ENCODE data around the gene CPED1.

The CPED1 gene

DNA sequence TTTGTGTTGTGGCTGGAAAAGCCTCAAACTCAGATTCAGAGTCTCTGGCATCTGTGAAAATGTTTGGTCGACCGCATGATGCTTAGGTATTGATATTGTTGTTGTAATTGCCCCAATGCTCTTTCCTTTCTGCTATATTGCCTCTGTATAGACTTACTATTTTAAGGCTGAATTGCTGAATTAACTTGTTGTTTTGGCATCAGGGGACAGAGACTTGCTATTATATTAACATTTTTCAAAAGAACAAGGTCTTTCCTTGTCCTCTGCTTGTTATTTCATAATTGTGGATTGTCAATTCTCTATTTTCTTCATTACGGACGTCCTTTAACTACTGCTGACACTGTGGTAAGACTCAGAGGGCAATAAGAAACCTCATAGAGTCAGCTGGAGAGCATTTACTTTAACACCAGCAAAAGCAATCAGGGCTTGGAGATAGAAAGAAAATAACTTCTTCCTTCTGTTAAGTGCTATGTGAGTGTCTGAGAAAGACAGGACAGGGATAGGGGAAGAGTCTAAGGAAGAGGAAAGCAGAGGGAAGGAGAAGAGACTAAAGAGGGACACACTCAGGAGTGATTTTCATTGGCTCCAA, 17.6 kb downstream of the CPED1 start:
- TF ChIP-seq, protein P1, sequence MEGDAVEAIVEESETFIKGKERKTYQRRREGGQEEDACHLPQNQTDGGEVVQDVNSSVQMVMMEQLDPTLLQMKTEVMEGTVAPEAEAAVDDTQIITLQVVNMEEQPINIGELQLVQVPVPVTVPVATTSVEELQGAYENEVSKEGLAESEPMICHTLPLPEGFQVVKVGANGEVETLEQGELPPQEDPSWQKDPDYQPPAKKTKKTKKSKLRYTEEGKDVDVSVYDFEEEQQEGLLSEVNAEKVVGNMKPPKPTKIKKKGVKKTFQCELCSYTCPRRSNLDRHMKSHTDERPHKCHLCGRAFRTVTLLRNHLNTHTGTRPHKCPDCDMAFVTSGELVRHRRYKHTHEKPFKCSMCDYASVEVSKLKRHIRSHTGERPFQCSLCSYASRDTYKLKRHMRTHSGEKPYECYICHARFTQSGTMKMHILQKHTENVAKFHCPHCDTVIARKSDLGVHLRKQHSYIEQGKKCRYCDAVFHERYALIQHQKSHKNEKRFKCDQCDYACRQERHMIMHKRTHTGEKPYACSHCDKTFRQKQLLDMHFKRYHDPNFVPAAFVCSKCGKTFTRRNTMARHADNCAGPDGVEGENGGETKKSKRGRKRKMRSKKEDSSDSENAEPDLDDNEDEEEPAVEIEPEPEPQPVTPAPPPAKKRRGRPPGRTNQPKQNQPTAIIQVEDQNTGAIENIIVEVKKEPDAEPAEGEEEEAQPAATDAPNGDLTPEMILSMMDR (IDR thresholded peaks at IDR 0.05; ENCODE audit: low read depth, low read length), result no peak
- H3K4me3 ChIP-seq (ENCODE audit: low read depth, low read length), result no peak overlapping the region
- no peak for DNase-seq (ENCODE audit: low read depth, low spot score)
- in situ Hi-C loops (cut with HindIII; ENCODE audit: low sequenced_read_pairs), result no loop called here

DNA sequence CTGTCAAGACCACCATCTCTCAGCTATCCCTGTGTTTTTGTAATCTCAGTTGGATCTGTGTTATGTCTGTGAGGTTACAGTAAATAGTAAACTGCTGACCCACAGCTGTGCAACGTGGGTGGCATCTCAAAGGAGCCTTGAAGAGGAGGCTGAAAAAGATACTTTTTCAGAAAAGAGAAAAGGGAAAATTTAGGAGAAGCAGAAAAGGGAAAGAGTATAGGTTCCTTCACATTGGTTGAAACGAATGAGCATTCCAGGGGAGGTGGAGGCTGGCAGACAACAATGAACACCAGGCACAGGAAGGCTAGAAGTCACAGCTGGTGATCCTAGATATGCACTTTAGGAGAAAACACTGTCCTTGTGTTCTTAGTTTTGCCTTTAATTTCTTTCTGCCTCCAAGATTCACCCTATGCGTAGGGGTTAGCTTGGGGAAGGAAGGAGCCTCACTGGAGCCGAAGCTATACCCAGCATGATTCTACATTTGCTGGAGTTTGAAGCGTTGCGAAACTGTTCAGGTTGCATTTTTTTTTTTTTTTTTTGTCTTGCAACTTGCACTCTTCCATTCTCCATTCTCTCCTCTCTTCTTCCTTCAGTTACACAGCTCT, 18.3 kb downstream of the CPED1 start:
- peak; percentile 9 for DNase-seq (ENCODE audit: low read depth, low spot score)
- TF ChIP-seq, protein P1 (IDR thresholded peaks at IDR 0.05; ENCODE audit: low read depth, low read length), result no peak
- in situ Hi-C loops (cut with HindIII; ENCODE audit: low sequenced_read_pairs), result no loop called here
- H3K4me3 ChIP-seq (ENCODE audit: low read depth, low read length), result no peak overlapping the region

DNA sequence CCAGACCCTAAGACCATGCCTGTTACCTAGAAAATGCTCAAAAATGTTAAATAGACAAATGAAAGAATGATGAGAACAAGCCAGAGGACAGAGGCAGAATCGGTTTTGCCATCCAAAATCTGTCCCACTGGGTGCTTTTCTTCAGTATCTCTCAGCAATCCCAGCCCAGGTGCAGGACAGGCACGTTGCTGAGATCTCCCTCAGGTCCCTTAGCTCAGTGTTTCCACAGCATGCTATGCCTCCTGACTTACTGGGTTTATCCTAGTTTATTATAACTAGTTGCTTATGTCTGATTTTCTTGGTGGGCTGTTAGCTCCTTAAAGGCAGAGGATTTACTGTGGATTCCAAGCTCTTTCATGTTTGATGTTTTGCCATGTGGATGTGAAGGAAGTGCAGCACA, 20.3 kb downstream of the CPED1 start:
- in situ Hi-C loops (cut with HindIII; ENCODE audit: low sequenced_read_pairs), result no loop called here
- DNase-seq (ENCODE audit: low read depth, low spot score), result no peak
- TF ChIP-seq, protein P1 (IDR thresholded peaks at IDR 0.05; ENCODE audit: low read depth, low read length), result no peak
- H3K4me3 ChIP-seq (ENCODE audit: low read depth, low read length), result no peak overlapping the region

DNA sequence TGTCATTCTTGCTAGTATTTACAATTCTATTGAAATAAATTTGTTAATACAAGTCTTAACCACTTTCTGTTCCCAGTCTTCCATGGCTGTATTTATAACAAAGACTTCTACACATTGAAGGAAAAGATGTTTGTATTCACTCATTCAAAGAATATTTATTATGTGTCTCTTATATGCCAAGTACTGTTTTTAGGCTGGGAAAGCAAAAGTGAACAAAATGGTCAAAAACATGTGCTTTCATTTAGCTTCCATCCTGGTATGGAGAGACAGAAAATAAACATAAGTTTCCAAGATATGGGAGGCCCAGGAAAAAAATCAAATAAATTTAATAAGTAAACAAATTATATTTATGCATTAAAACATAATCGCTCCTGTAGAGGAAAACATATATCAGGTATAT, 22.9 kb downstream of the CPED1 start:
- H3K4me3 ChIP-seq (ENCODE audit: low read depth, low read length), result no peak overlapping the region
- TF ChIP-seq, protein P1 (IDR thresholded peaks at IDR 0.05; ENCODE audit: low read depth, low read length), result no peak
- in situ Hi-C loops (cut with HindIII; ENCODE audit: low sequenced_read_pairs), result no loop called here
- no peak for DNase-seq (ENCODE audit: low read depth, low spot score)

DNA sequence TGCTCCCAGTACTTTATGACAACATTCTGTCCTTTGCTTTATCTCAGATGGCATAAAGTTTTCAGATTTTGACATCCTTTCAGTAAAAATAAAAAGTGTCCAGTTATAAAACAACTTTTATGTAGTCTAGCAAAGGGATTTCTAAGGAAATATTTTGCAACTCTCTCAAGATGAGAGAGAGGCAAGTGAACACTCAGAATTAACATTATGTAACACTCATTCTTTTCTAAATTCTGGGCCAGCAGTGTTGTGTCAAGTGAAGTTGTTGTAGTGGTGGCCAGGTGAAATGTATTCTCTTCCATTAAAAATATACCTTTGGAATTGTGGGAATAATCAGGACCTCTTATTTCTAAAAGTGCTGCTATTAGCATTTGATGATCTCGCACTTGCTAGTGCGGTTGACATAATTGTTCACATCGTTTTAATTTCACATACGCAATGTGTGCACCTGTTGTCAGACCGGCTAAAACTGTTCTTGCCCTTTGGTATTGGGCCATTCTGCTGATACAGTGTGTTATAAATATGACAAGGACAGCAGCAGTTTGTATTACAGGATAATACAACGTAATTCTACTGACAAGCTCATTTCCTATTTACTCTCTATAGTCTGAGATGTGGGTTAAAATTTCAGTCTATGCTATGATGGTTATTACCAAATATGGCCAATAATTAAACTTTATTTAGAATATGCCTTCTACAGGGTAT, 23.8 kb downstream of the CPED1 start:
- in situ Hi-C loops (cut with HindIII; ENCODE audit: low sequenced_read_pairs), result no loop called here
- no peak overlapping the region for H3K4me3 ChIP-seq (ENCODE audit: low read depth, low read length)
- TF ChIP-seq, protein P1 (IDR thresholded peaks at IDR 0.05; ENCODE audit: low read depth, low read length), result no peak
- no peak for DNase-seq (ENCODE audit: low read depth, low spot score)

DNA sequence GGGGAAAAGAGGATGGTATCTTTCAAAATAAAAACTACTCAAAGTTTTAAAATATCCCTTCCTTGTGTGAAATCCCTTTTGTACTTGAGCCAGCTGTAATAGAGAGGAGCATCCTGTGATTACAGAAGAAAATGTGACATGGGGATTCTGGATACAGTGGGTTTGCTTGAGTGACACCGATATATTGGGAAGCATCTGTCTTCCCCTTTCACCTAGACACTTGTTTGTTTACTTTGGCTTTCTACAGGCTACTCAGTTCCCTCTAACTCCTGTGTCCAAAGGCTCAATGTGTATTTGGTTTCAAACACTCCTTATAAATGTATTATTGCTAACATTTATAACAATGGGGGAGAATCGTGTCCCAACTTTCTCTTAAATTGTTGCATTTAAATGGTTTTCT, 24.4 kb downstream of the CPED1 start:
- TF ChIP-seq, protein P1 (IDR thresholded peaks at IDR 0.05; ENCODE audit: low read depth, low read length), result no peak
- in situ Hi-C loops (cut with HindIII; ENCODE audit: low sequenced_read_pairs), result no loop called here
- no peak overlapping the region for H3K4me3 ChIP-seq (ENCODE audit: low read depth, low read length)
- DNase-seq (ENCODE audit: low read depth, low spot score), result no peak

Data from astrocyte of the spinal cord (primary cell).